CD4-positive, alpha-beta memory T cell (primary cell): ENCODE results near the gene ALK. TPM values are rescaled to one million over a fixed set of nuclear protein-coding genes. Genes with fewer than 3 reads are reported as not detected.

Experiments
- CTCF ChIA-PET: fragments of 350-600 bp; sonication (Branson Sonifier 250); formaldehyde crosslinking; loops from one replicate; lab custom pipeline; 2021; ENCODE audit warnings: inconsistent platforms; ENCODE audit not compliant: partially characterized antibody; lab: Charles Lee
- POLR2A ChIA-PET: fragments of 350-600 bp; sonication (Branson Sonifier 250); formaldehyde crosslinking; loops from one replicate; lab custom pipeline; 2021; ENCODE audit not compliant: partially characterized antibody; lab: Charles Lee
- DNase-seq, 5 donors: peaks; one replicate each; pipeline versions ENCODE4 v3.0.0 to v3.0.0-alpha.2; 2020 to 2022; ENCODE audit warnings: mixed read lengths in 1 of 5
- H3K27ac ChIP-seq: one replicate; pipeline ENCODE4 v1.7.0; 2013; ENCODE audit warnings: low read depth, low read length
- H3K27me3 ChIP-seq: 2 replicates; pipeline ENCODE4 v1.7.0; 2013; ENCODE audit warnings: mild to moderate bottlenecking, low read length, moderate library complexity; ENCODE audit not compliant: insufficient read depth
- H3K36me3 ChIP-seq: 2 replicates; pipeline ENCODE4 v1.7.0; 2013; ENCODE audit warnings: mild to moderate bottlenecking, low read length, moderate library complexity; ENCODE audit not compliant: insufficient read depth
- H3K4me1 ChIP-seq: 2 replicates; pipeline ENCODE4 v1.7.0; 2013; ENCODE audit warnings: mild to moderate bottlenecking, low read length, moderate library complexity; ENCODE audit not compliant: insufficient read depth
- H3K4me3 ChIP-seq, 2 donors: one replicate each; pipeline ENCODE4 v1.7.0; 2013; ENCODE audit warnings: low read length in 2 of 2, mild to moderate bottlenecking in 1 of 2
- H3K9me3 ChIP-seq, 2 donors: one replicate each; pipeline ENCODE4 v1.7.0; 2013; ENCODE audit warnings: low read length in 2 of 2, control low read depth in 1 of 2; ENCODE audit not compliant: control insufficient read depth in 1 of 2
- H3K27ac Mint-ChIP-seq, 7 donors: one replicate each; pipeline ENCODE4 v1.8.0; 2020 to 2021; ENCODE audit warnings: mixed read lengths in 7 of 7, mild to moderate bottlenecking in 6 of 7, inconsistent platforms in 3 of 7, moderate library complexity in 3 of 7
- H3K27me3 Mint-ChIP-seq, 2 donors: one replicate each; pipeline ENCODE4 v1.8.0; 2020 to 2021; ENCODE audit warnings: mixed read lengths in 2 of 2
- H3K36me3 Mint-ChIP-seq, 2 donors: one replicate each; pipeline ENCODE4 v1.8.0; 2020 to 2021; ENCODE audit warnings: mixed read lengths in 2 of 2, inconsistent platforms in 1 of 2, mild to moderate bottlenecking in 1 of 2
- H3K4me1 Mint-ChIP-seq, 4 donors: one replicate each; pipeline ENCODE4 v1.8.0; 2020 to 2021; ENCODE audit warnings: mixed read lengths in 4 of 4, mild to moderate bottlenecking in 1 of 4
- H3K4me3 Mint-ChIP-seq, 8 donors: one replicate each; pipeline ENCODE4 v1.8.0; 2020 to 2021; ENCODE audit warnings: mixed read lengths in 8 of 8, mild to moderate bottlenecking in 7 of 8, moderate library complexity in 6 of 8, inconsistent platforms in 3 of 8
- H3K9me3 Mint-ChIP-seq, 8 donors: one replicate each; pipeline ENCODE4 v1.8.0; 2020 to 2021; ENCODE audit warnings: mixed read lengths in 8 of 8, mild to moderate bottlenecking in 5 of 8, inconsistent platforms in 3 of 8, moderate library complexity in 1 of 8
- intact Hi-C: fragments of 100-400 bp; cut with micrococcal nuclease; formaldehyde crosslinking; loops from one replicate; pipeline ENCODE4 v1.15.1; 2023
- polyA plus RNA-seq, 2 donors: library from polyadenylated mRNA; unstranded; fragments of 300-500 nt; fragmentation: Illumina TruSeq; gene quantifications; one replicate each; pipeline ENCODE4 v1.2.3, GENCODE V29; 2021
- total RNA-seq, 2 experiments: library from RNA; stranded (reverse); gene quantifications; one replicate each; pipeline ENCODE4 v1.2.3, GENCODE V29; 2021

The ALK gene
- total and polyA plus RNA-seq, 4 experiments from 2014 or later, result 0.07 TPM; not detected in 3

DNA sequence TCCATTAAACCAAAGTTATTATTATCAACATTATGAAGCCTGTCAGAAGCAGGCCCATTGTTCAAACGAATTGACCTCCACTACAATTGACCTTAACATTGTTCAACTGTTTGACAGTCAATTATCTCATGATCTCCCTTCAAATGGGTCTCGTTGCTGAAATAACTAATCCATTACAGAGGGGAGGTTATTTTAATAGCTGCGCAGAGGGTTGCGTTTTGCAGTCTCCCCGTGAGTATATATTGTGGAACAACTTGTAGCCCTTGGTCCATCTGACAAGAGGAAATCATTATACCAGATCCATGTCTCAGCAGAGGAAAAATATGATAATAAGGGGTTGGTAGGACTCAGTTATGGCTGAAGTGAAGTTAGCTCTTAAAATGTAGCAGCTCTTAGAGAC lies 159.1 kb downstream of the ALK start:
- Mint-ChIP-seq H3K27me3 (peaks cover 8 to 11% of the 10 kb centered on the region in 2 donors), H3K36me3 (no peaks in the 10 kb centered on the region), H3K4me3 (no peak overlapping the region), H3K4me1 (no peaks in the 10 kb centered on the region), H3K9me3 (no peaks in the 10 kb centered on the region), H3K27ac (no peak overlapping the region)
- Histone ChIP-seq H3K4me1 (no peaks in the 10 kb centered on the region), H3K27me3 (no peaks in the 10 kb centered on the region), H3K36me3 (no peaks in the 10 kb centered on the region), H3K4me3 (no peak overlapping the region), H3K9me3 (no peaks in the 10 kb centered on the region), H3K27ac (no peak overlapping the region)
- ChIA-PET POLR2A (no interaction called here), CTCF (no interaction called here)
- intact Hi-C loops, result no loop called here
- DNase-seq, result no peak

DNA sequence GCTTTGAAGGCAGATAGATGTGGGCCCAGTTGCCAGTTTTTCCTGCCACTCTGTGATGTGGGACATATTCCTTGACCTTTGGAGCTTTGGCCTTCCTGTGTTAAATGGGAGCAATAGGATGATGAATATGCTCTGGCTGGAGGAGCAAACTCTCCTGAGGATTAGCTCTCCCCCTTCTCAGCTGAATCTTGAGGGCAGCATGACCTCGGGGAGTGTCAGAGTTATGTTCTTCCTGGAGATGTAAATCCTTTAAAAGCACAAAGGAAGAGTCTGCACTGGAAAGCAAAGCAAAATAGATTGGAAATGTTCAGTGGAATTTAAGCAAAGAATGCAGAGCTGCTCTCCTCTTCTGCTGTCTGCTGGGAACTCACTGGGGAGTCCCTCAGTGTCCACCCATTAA lies 160.1 kb downstream of the ALK start:
- intact Hi-C loops, result no loop called here
- H3K4me1 Mint-ChIP-seq, result no peaks in the 10 kb centered on the region
- no peaks in the 10 kb centered on the region for H3K27me3 ChIP-seq
- no peaks in the 10 kb centered on the region for H3K4me1 ChIP-seq
- no peak overlapping the region for H3K27ac ChIP-seq
- ChIA-PET CTCF (no interaction called here), POLR2A (no interaction called here)
- no peak for DNase-seq
- no peaks in the 10 kb centered on the region for H3K36me3 Mint-ChIP-seq
- H3K9me3 Mint-ChIP-seq, result no peaks in the 10 kb centered on the region
- H3K36me3 ChIP-seq, result no peaks in the 10 kb centered on the region
- H3K4me3 ChIP-seq, result no peak overlapping the region
- H3K27me3 Mint-ChIP-seq, result peaks cover 6 to 9% of the 10 kb centered on the region in 2 donors
- no peak overlapping the region for H3K27ac Mint-ChIP-seq
- H3K9me3 ChIP-seq, result no peaks in the 10 kb centered on the region
- no peak overlapping the region for H3K4me3 Mint-ChIP-seq

DNA sequence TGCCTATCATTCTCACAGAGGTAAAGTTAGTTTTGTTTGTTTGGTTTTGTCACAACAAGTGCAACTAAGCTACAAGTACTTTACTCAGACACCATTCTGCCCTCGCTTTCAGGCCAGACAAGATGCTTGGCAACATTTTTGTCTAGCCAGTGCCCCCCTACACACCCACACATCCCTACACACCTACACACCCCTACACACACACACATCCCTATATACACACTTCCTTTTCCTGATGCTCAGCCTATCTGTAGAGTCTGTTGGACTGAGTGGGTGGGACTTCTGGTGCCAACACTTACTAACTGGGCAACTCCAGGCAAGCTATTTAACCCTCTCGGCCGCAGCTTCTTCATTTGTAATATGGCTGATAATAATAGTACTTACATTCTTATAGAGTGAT lies 161.4 kb downstream of the ALK start:
- intact Hi-C loops, result no loop called here
- Histone ChIP-seq H3K27me3 (no peaks in the 10 kb centered on the region), H3K9me3 (no peaks in the 10 kb centered on the region), H3K4me1 (no peaks in the 10 kb centered on the region), H3K27ac (no peak overlapping the region), H3K4me3 (no peak overlapping the region), H3K36me3 (no peaks in the 10 kb centered on the region)
- no peak overlapping the region for H3K4me3 Mint-ChIP-seq
- ChIA-PET POLR2A (no interaction called here), CTCF (no interaction called here)
- no peak overlapping the region for H3K27ac Mint-ChIP-seq
- H3K27me3 Mint-ChIP-seq, result peaks cover 4 to 7% of the 10 kb centered on the region in 2 donors
- H3K36me3 Mint-ChIP-seq, result no peaks in the 10 kb centered on the region
- no peaks in the 10 kb centered on the region for H3K9me3 Mint-ChIP-seq
- no peaks in the 10 kb centered on the region for H3K4me1 Mint-ChIP-seq
- no peak for DNase-seq

DNA sequence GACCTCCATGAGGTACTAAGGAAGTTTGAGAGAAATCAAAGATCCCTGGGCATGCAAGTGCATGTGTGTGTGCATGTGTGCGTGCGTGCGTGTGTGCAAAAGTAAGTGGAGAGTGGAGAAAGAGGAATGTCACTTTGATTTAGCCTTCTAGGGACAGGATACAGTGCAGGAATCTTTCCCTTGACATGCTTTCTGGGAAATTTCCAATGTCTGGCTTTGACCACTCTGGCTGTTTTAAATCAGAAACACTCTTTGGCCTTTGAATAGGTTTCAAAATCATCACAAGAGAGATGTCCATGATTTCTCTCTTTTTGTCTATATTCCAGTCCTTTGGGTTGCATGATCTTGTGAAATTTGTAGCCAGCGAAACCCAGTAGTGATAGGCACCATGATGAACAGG lies 162.0 kb downstream of the ALK start:
- no peaks in the 10 kb centered on the region for H3K9me3 ChIP-seq
- Mint-ChIP-seq H3K27ac (no peak overlapping the region), H3K9me3 (no peaks in the 10 kb centered on the region), H3K4me3 (no peak overlapping the region), H3K4me1 (no peaks in the 10 kb centered on the region), H3K27me3 (peaks cover 4% of the 10 kb centered on the region in 2 donors), H3K36me3 (no peaks in the 10 kb centered on the region)
- H3K36me3 ChIP-seq, result no peaks in the 10 kb centered on the region
- CTCF ChIA-PET, result no interaction called here
- H3K27ac ChIP-seq, result no peak overlapping the region
- H3K27me3 ChIP-seq, result no peaks in the 10 kb centered on the region
- no peaks in the 10 kb centered on the region for H3K4me1 ChIP-seq
- H3K4me3 ChIP-seq, result no peak overlapping the region
- DNase-seq, result no peak
- intact Hi-C loops, result no loop called here
- POLR2A ChIA-PET, result no interaction called here

DNA sequence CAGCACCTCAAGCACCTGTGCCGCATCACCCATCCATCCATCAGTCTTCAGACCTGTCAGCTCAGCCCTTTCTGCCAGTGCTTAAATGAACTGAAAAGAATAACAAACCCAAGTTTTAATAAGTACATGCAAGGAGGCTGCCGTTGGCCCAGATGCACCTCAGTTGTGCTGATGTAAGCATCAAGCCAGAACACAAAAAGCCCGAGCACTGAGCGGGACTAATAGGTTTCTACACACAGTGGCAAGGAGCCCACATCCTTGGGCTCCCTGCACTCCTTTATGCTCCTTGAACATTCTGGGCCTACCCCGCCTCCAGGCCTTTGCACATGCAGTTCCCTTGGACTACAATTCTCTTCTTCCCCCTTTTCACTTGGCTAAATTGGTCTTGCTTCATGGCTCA lies 165.6 kb downstream of the ALK start:
- Mint-ChIP-seq H3K27me3 (peaks cover 0 to 2% of the 10 kb centered on the region in 2 donors), H3K27ac (no peak overlapping the region), H3K36me3 (no peaks in the 10 kb centered on the region), H3K9me3 (no peaks in the 10 kb centered on the region), H3K4me1 (no peaks in the 10 kb centered on the region), H3K4me3 (no peak overlapping the region)
- H3K9me3 ChIP-seq, result no peaks in the 10 kb centered on the region
- no peaks in the 10 kb centered on the region for H3K36me3 ChIP-seq
- no peaks in the 10 kb centered on the region for H3K27me3 ChIP-seq
- CTCF ChIA-PET, result no interaction called here
- intact Hi-C loops, result no loop called here
- H3K27ac ChIP-seq, result no peak overlapping the region
- H3K4me1 ChIP-seq, result no peaks in the 10 kb centered on the region
- H3K4me3 ChIP-seq, result no peak overlapping the region
- POLR2A ChIA-PET, result no interaction called here
- DNase-seq, result no peak

DNA sequence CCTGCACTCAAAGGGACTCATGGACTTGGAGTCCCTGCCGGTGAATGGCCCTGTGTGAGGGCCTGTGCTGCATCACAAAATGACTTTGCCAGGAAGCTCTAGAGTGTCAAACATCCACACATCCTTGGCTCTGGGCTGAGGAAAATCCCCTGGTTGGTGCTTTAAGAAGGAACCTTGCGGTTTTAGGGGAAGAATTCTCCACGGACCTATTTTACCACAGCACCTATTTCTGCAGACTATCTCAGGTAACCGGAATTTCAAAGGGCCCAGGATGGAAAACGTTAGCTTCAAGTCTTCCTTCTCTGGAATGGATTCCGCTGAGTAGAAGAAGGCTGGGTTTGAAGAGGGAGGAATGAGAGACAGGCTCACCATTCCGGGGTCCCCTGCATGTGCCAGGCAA lies 166.2 kb downstream of the ALK start:
- H3K27me3 Mint-ChIP-seq, result peaks cover 0 to 2% of the 10 kb centered on the region in 2 donors
- no peaks in the 10 kb centered on the region for H3K4me1 Mint-ChIP-seq
- no peak overlapping the region for H3K27ac Mint-ChIP-seq
- H3K4me3 ChIP-seq, result no peak overlapping the region
- H3K27ac ChIP-seq, result no peak overlapping the region
- ChIA-PET POLR2A (no interaction called here), CTCF (no interaction called here)
- H3K36me3 Mint-ChIP-seq, result no peaks in the 10 kb centered on the region
- no peaks in the 10 kb centered on the region for H3K36me3 ChIP-seq
- intact Hi-C loops, result no loop called here
- H3K27me3 ChIP-seq, result no peaks in the 10 kb centered on the region
- no peaks in the 10 kb centered on the region for H3K9me3 ChIP-seq
- H3K9me3 Mint-ChIP-seq, result peaks cover 0 to 2% (median 0%) of the 10 kb centered on the region in 8 donors
- no peak for DNase-seq
- no peaks in the 10 kb centered on the region for H3K4me1 ChIP-seq
- H3K4me3 Mint-ChIP-seq, result no peak overlapping the region

DNA sequence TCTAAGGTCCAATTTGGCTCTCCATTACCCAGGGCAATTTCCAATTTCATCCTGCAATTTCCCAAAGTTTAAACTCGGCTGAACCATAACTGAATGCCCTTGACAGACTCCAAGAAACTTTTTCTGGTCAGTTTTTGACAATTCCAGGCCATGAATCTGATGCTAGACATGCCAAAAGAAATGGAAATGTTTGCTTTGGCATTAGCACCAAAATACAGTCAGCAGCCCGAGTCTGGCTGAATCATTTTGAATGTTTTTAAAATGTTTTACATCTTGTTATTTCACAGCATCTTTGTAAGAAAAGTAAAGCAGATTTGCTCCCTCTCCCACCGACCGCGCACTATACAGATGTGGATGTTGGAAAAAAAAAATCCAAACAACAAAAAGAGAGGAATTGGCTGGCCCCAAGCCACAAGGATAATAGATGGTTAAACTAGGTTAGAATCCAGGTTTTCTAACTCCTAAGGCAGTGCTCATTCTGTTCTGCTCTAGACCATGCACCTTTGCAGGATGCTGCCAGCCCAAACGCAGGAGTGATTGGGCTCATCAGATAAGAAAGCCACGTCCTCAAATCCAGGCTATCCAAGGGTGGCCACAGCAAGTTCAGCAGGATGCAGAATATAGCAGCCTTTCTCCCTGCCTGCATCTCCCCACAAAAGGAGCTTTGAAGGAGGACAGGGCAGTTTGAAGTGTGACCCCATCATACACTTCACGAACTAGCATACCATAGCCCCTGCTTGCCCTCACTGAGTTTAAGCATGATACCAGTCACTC lies 167.5 kb downstream of the ALK start:
- H3K27me3 Mint-ChIP-seq, result no peaks in the 10 kb centered on the region
- H3K9me3 Mint-ChIP-seq, result peaks cover 0 to 2% (median 0%) of the 10 kb centered on the region in 8 donors
- H3K27ac Mint-ChIP-seq, result no peak overlapping the region
- Histone ChIP-seq H3K27me3 (no peaks in the 10 kb centered on the region), H3K4me1 (no peaks in the 10 kb centered on the region), H3K36me3 (no peaks in the 10 kb centered on the region), H3K9me3 (no peaks in the 10 kb centered on the region), H3K4me3 (no peak overlapping the region), H3K27ac (no peak overlapping the region)
- no peaks in the 10 kb centered on the region for H3K4me1 Mint-ChIP-seq
- no peak for DNase-seq
- no peak overlapping the region for H3K4me3 Mint-ChIP-seq
- intact Hi-C loops, result no loop called here
- ChIA-PET CTCF (no interaction called here), POLR2A (no interaction called here)
- H3K36me3 Mint-ChIP-seq, result no peaks in the 10 kb centered on the region
